GM12892 (cell line): ENCODE results near the gene ASTN2.

Source experiments
- POLR2A ChIP-seq: IDR thresholded peaks from 2 replicates; pipeline ENCODE4 v1.6.1; 2011; ENCODE audit warnings: low read depth, low read length, control low read depth
- TAF1 ChIP-seq: IDR thresholded peaks from 2 replicates; pipeline ENCODE4 v1.6.1; 2011; ENCODE audit warnings: low read depth, mild to moderate bottlenecking, control low read depth, low read length, borderline replicate concordance

DNA sequence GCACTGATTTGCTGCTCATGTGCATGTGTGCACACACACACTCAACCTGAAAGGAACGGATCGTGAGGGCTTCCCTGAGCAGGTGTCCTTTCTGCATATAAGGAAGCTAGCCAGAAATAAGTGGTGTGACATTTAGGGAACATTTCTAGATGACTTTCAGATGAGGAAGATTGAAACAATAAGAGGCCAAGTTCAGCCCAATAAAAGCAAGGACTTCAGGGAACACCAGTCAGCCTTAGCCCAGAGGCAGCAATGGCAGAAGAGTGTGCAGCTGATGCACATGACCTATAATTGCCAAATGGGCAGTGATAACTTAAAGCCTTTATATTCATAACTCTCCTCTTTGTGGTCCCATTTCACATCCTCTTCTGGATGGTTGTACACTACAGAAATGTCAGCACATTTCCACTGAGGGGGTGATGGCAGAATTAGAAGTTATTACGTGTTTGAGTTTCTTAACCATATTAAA lies 472.2 kb downstream of the ASTN2 start:
- TF ChIP-seq POLR2A (no peak), TAF1 (no peak)
